ENCODE results near the gene BABAM1. TPM values are rescaled to one million over a fixed set of nuclear protein-coding genes. Genes with fewer than 3 reads are reported as not detected.

BABAM1 gene
- total and polyA plus RNA-seq, 9 of the 15 experiments (the other 6 are each of a cell fraction or from before 2014, with no cell fraction given) = 14.7 to 160 (median 113) TPM

- TF ChIP-seq CREM (IDR thresholded peaks at IDR 0.05; ENCODE audit: low read depth) = peak; percentile 87
- peak; percentile 97 for TF ChIP-seq XRCC5 (IDR thresholded peaks at IDR 0.05; ENCODE audit: low read depth, low read length)
- TF ChIP-seq EP300 (IDR thresholded peaks at IDR 0.05; ENCODE audit: low read length) = 0 out of 2 replicates have a peak, but pooled peaks have one; percentile 19
- TF ChIP-seq TAF9B (IDR thresholded peaks at IDR 0.05; ENCODE audit: partially characterized antibody) = no peak
- TF ChIP-seq BRF2 (IDR thresholded peaks at IDR 0.05; ENCODE audit: borderline replicate concordance, insufficient read depth, insufficient read length) = no peak
- TF ChIP-seq SMAD4 (CRISPR knock-in tag; conservative IDR thresholded peaks at IDR 0.05) = no peak
- TF ChIP-seq HIVEP1 (CRISPR knock-in tag; IDR thresholded peaks at IDR 0.05) = 0 out of 2 replicates have a peak, but pooled peaks have one; percentile 23
- TF ChIP-seq POLR2A (conservative IDR thresholded peaks at IDR 0.05) = 0 out of 2 replicates have a peak, but pooled peaks have one; percentile 37
- TF ChIP-seq BDP1 (IDR thresholded peaks at IDR 0.05; ENCODE audit: insufficient read depth, insufficient read length) = no peak
- peak; percentile 11; the same call in 1 of the 2 replicates for TF ChIP-seq TCF15 (CRISPR knock-in tag; IDR thresholded peaks at IDR 0.05)
- peak; percentile 76 for TF ChIP-seq JUND (IDR thresholded peaks at IDR 0.05; ENCODE audit: borderline replicate concordance, low read depth, low read length)
- peak; percentile 43; the same call in 1 of the 3 replicates for TF ChIP-seq JUND (tag; IDR thresholded peaks at IDR 0.05; ENCODE audit: borderline replicate concordance, low read depth, low read length)
- peak; percentile 54; the same call in 1 of the 2 replicates for TF ChIP-seq ZBTB2 (IDR thresholded peaks at IDR 0.05)
- TF ChIP-seq ZBTB7A (IDR thresholded peaks at IDR 0.05; ENCODE audit: borderline replicate concordance, control insufficient read depth, low read depth, low read length) = peak; percentile 56; the same call in 1 of the 2 replicates
- peak; percentile 45; the same call in 1 of the 2 replicates for TF ChIP-seq CREB3L1 (IDR thresholded peaks at IDR 0.05; ENCODE audit: borderline replicate concordance, low read depth)
- TF ChIP-seq MNT (conservative IDR thresholded peaks at IDR 0.05) = peak; percentile 56 to 60; a peak in 3 of 4 replicates
- peak; percentile 83 for TF ChIP-seq VEZF1 (CRISPR knock-in tag; IDR thresholded peaks at IDR 0.05)
- TF ChIP-seq KDM5B (IDR thresholded peaks at IDR 0.05; ENCODE audit: insufficient replicate concordance, low read depth, low read length) = peak; percentile 55
- TF ChIP-seq ZNF717 (CRISPR knock-in tag; IDR thresholded peaks at IDR 0.05) = no peak
- peak; percentile 48; the same call in 1 of the 2 replicates for TF ChIP-seq BHLHE40 (IDR thresholded peaks at IDR 0.05; ENCODE audit: low read length)
- no peak for TF ChIP-seq RFX7 (CRISPR knock-in tag; IDR thresholded peaks at IDR 0.05)
Measured at GRCh38 chr19:17260842-17261325, 6.4 kb upstream of the BABAM1 start (continued).

All from K562 (cell line).